ENCODE results near the gene HDDC3. TPM values are rescaled to one million over a fixed set of nuclear protein-coding genes. Genes with fewer than 3 reads are reported as not detected.

Gene HDDC3
- total RNA-seq, 1 experiment from 2014 or later: 13.3 TPM

- Histone ChIP-seq H2AK5ac (ENCODE audit: insufficient read length, low read length) (no peak within 1 kb of the TSS), H3K27me3 (ENCODE audit: insufficient read depth, low read length) (no peaks in the 10 kb centered on the region), H3K79me2 (ENCODE audit: insufficient read depth, low read length) (no peaks in the 10 kb centered on the region; the same call in 1 of the 2 replicates), H3K9ac (ENCODE audit: extremely low read depth, insufficient read length, low read length) (peak within 1 kb of the TSS; percentile 10), H3K4me1 (ENCODE audit: insufficient read depth, low read length) (no peaks in the 10 kb centered on the region), H2AFZ (ENCODE audit: low read length) (no peak within 1 kb of the TSS), H3K23ac (ENCODE audit: insufficient read length, low read depth, low read length) (no peak within 1 kb of the TSS), H2BK15ac (ENCODE audit: low read depth, low read length) (no peak within 1 kb of the TSS), H4K5ac (ENCODE audit: insufficient read length, low read depth, low read length) (no peak within 1 kb of the TSS), H3T11ph (ENCODE audit: low read length) (no peak within 1 kb of the TSS), H2BK120ac (ENCODE audit: low read depth, low read length, poor library complexity, severe bottlenecking) (no peak within 1 kb of the TSS), H3K9me3 (ENCODE audit: control insufficient read depth, low read depth, low read length) (no peaks in the 10 kb centered on the region), H4K91ac (ENCODE audit: insufficient read length, low read depth, low read length) (no peak within 1 kb of the TSS), H3K4me2 (ENCODE audit: insufficient read depth, insufficient read length, low read length) (peak within 1 kb of the TSS; percentile 68), H4K20me1 (ENCODE audit: control insufficient read depth, insufficient read depth, insufficient read length) (no peaks in the 10 kb centered on the region), H3K14ac (ENCODE audit: insufficient read depth, low read length) (no peak within 1 kb of the TSS; the same call in 1 of the 2 replicates), H3K27ac (ENCODE audit: insufficient read length, low read depth, low read length) (no peak within 1 kb of the TSS), H2BK20ac (ENCODE audit: low read depth, low read length, poor library complexity, severe bottlenecking) (no peak within 1 kb of the TSS), H3K56ac (ENCODE audit: insufficient read length, low read depth, low read length) (no peak within 1 kb of the TSS), H3K79me1 (ENCODE audit: insufficient read depth, low read depth, low read length, poor library complexity, severe bottlenecking) (no peaks in the 10 kb centered on the region), H2BK5ac (ENCODE audit: insufficient read length, low read length) (no peak within 1 kb of the TSS), H3K18ac (ENCODE audit: insufficient read length, low read depth, low read length) (peak within 1 kb of the TSS; percentile 54), H2BK12ac (ENCODE audit: insufficient read length, low read depth, low read length) (no peak within 1 kb of the TSS), H3K4ac (ENCODE audit: low read depth, low read length) (no peak within 1 kb of the TSS), H3K23me2 (ENCODE audit: insufficient read length, low read depth, low read length, poor library complexity, severe bottlenecking) (peaks cover 14% of the 10 kb centered on the region), H4K8ac (replicated peaks; ENCODE audit: insufficient read length, low read depth, low read length) (no peak within 1 kb of the TSS)
- Mint-ChIP-seq H3K36me3 (ENCODE audit: insufficient read depth in 1 of 3, low read depth in 3 of 3) (peaks cover 18 to 27% (median 23%) of the 10 kb centered on the region in 3 experiments; a peak in 6 of 7 replicates), H3K27ac (peak within 1 kb of the TSS; percentile 82 to 93 (median 88); a peak in 5 of 7 replicates), H3K4me3 (peak within 1 kb of the TSS; percentile 83 to 86), H3K27me3 (ENCODE audit: low read depth) (peaks cover 11% of the 10 kb centered on the region), H3K9me3 (no peaks in the 10 kb centered on the region; a peak in 2 of 5 replicates), H3K4me1 (peaks cover 21 to 26% of the 10 kb centered on the region in 2 experiments)
- peak; percentile 95 for DNase-seq
- no peak for TF ChIP-seq CTCF (conservative IDR thresholded peaks at IDR 0.05)
- WGBS (ENCODE audit: extremely low coverage, insufficient read length, low lambda C conversion rate): no CpG with 5 or more reads among the region's 65 CpGs
Observed at GRCh38 chr15:90934949-90935751, 2.8 kb upstream of the HDDC3 start, which contains the start of gene UNC45A. Gene UNC45A (plus strand): TSS chr15:90935285. CDS start chr15:90935325, 40 bp downstream.
